ENCODE results near the gene P2RY14.
"Not testable (repeated sequence)": the region's sequence is repeated elsewhere in the genome, so short reads cannot be mapped to it uniquely, and the experiment has no call there.

DNA sequence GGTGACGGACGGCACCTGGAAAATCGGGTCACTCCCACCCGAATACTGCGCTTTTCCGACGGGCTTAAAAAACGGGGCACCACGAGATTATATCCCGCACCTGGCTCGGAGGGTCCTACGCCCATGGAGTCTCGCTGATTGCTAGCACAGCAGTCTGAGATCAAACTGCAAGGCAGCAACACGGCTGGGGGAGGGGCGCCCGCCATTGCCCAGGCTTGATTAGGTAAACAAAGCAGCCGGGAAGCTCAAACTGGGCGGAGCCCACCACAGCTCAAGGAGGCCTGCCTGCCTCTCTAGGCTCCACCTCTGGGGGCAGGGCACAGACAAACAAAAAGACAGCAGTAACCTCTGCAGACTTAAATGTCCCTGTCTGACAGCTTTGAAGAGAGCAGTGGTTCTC is 36.3 kb downstream of the P2RY14 start:
- TF ChIP-seq, protein P1, sequence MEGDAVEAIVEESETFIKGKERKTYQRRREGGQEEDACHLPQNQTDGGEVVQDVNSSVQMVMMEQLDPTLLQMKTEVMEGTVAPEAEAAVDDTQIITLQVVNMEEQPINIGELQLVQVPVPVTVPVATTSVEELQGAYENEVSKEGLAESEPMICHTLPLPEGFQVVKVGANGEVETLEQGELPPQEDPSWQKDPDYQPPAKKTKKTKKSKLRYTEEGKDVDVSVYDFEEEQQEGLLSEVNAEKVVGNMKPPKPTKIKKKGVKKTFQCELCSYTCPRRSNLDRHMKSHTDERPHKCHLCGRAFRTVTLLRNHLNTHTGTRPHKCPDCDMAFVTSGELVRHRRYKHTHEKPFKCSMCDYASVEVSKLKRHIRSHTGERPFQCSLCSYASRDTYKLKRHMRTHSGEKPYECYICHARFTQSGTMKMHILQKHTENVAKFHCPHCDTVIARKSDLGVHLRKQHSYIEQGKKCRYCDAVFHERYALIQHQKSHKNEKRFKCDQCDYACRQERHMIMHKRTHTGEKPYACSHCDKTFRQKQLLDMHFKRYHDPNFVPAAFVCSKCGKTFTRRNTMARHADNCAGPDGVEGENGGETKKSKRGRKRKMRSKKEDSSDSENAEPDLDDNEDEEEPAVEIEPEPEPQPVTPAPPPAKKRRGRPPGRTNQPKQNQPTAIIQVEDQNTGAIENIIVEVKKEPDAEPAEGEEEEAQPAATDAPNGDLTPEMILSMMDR (IDR thresholded peaks at IDR 0.05; ENCODE audit: extremely low read depth in 1 of 2, insufficient read depth in 1 of 2, low read depth in 1 of 2, low read length in 2 of 2) = not testable (repeated sequence)
- not testable (repeated sequence) for TF ChIP-seq POLR2A (IDR thresholded peaks at IDR 0.05; ENCODE audit: low read depth, low read length)

Data from endothelial cell of umbilical vein (primary cell).